Left ventricle myocardium inferior (tissue), 1 donor: ENCODE data around the gene BCAS3. TPM values are rescaled to one million over a fixed set of nuclear protein-coding genes. Genes with fewer than 3 reads are reported as not detected.
A peak's percentile ranks its signal among the peaks of the same experiment; 100 is the strongest.

Experiments used
- DNase-seq: peaks from one replicate; pipeline ENCODE4 v3.0.0-alpha.2; 2020
- H3K27ac ChIP-seq: fragments of 200-600 bp; replicated peaks from 2 replicates; pipeline ENCODE4 v1.8.0; 2021
- H3K27me3 ChIP-seq: fragments of 200-600 bp; 2 replicates; pipeline ENCODE4 v1.8.0; 2021; ENCODE audit warnings: low read depth
- H3K36me3 ChIP-seq: fragments of 200-600 bp; 2 replicates; pipeline ENCODE4 v1.8.0; 2021
- H3K4me1 ChIP-seq: fragments of 200-600 bp; 2 replicates; pipeline ENCODE4 v1.8.0; 2021
- H3K4me3 ChIP-seq: fragments of 200-600 bp; 2 replicates; pipeline ENCODE4 v1.8.0; 2021; ENCODE audit warnings: mild to moderate bottlenecking, moderate library complexity
- H3K9me3 ChIP-seq: fragments of 200-600 bp; replicated peaks from 2 replicates; pipeline ENCODE4 v1.8.0; 2021
- CTCF ChIP-seq: fragments of 200-600 bp; IDR thresholded peaks from 2 replicates; pipeline ENCODE4 v1.8.0; 2021; ENCODE audit warnings: antibody characterized with exemption, mild to moderate bottlenecking, borderline replicate concordance
- intact Hi-C: fragments of 100-400 bp; cut with micrococcal nuclease; formaldehyde crosslinking; loops from one replicate; pipeline ENCODE4 v1.11.0; 2022
- total RNA-seq: library from RNA; stranded (reverse); fragmentation: NEBNext Ultra II Directional; extraction: Animal tissue kit (Norgen Biotek cat#: 25700); gene quantifications from one replicate; pipeline ENCODE4 v1.2.1, GENCODE V29; 2021
- donor health status: DM: no; HTN: yes; CAD: no; lungs with severe emphysema.

Gene BCAS3
- total RNA-seq, 1 donor from 2014 or later, result 16.5 TPM

- intact Hi-C loops, result no loop called here
- Histone ChIP-seq H3K27ac (no peak overlapping the region), H3K4me1 (peaks cover 5% of the 10 kb centered on the region), H3K36me3 (no peaks in the 10 kb centered on the region), H3K27me3 (no peaks in the 10 kb centered on the region), H3K4me3 (no peak overlapping the region), H3K9me3 (no peaks in the 10 kb centered on the region)
- DNase-seq, result no peak
- no peak for TF ChIP-seq CTCF
These were observed 499.7 kb downstream of the BCAS3 start for GRCh38 chr17:61177351-61177750.

- no peak for TF ChIP-seq CTCF
- intact Hi-C loops, result no loop called here
- Histone ChIP-seq H3K4me1 (peaks cover 5% of the 10 kb centered on the region), H3K4me3 (no peak overlapping the region), H3K9me3 (no peaks in the 10 kb centered on the region), H3K27ac (no peak overlapping the region), H3K27me3 (no peaks in the 10 kb centered on the region), H3K36me3 (no peaks in the 10 kb centered on the region)
- DNase-seq, result no peak
These were observed 500.6 kb downstream of the BCAS3 start for GRCh38 chr17:61178284-61178683.

- DNase-seq, result no peak
- no peak for TF ChIP-seq CTCF
- Histone ChIP-seq H3K27ac (peak overlapping the region; percentile 36), H3K27me3 (no peaks in the 10 kb centered on the region), H3K4me3 (no peak overlapping the region), H3K9me3 (no peaks in the 10 kb centered on the region), H3K36me3 (no peaks in the 10 kb centered on the region), H3K4me1 (peaks cover 5% of the 10 kb centered on the region)
- intact Hi-C loops, result no loop called here
These were observed 501.7 kb downstream of the BCAS3 start for GRCh38 chr17:61179380-61179806.

GRCh38 chr17:61183793-61184192 is 506.1 kb downstream of the BCAS3 start:
- intact Hi-C loops, result no loop called here
- no peak for DNase-seq
- peaks cover 5% of the 10 kb centered on the region for H3K4me1 ChIP-seq
- TF ChIP-seq CTCF, result no peak
- no peak overlapping the region for H3K4me3 ChIP-seq
- no peaks in the 10 kb centered on the region for H3K27me3 ChIP-seq
- H3K36me3 ChIP-seq, result no peaks in the 10 kb centered on the region
- H3K9me3 ChIP-seq, result no peaks in the 10 kb centered on the region
- H3K27ac ChIP-seq, result no peak overlapping the region

GRCh38 chr17:61185385-61185784 is 507.7 kb downstream of the BCAS3 start:
- TF ChIP-seq CTCF, result no peak
- Histone ChIP-seq H3K36me3 (no peaks in the 10 kb centered on the region), H3K27ac (no peak overlapping the region), H3K9me3 (no peaks in the 10 kb centered on the region), H3K4me1 (no peaks in the 10 kb centered on the region), H3K4me3 (no peak overlapping the region), H3K27me3 (no peaks in the 10 kb centered on the region)
- DNase-seq, result no peak
- intact Hi-C loops, result no loop called here

- no peaks in the 10 kb centered on the region for H3K27me3 ChIP-seq
- intact Hi-C loops, result no loop called here
- DNase-seq, result no peak
- H3K9me3 ChIP-seq, result no peaks in the 10 kb centered on the region
- H3K36me3 ChIP-seq, result no peaks in the 10 kb centered on the region
- TF ChIP-seq CTCF, result no peak
- H3K4me3 ChIP-seq, result no peak overlapping the region
- no peaks in the 10 kb centered on the region for H3K4me1 ChIP-seq
- no peak overlapping the region for H3K27ac ChIP-seq
These were observed 509.4 kb downstream of the BCAS3 start for GRCh38 chr17:61187038-61187437.
